GM21737 (cell line): Measurements from ENCODE around the gene AGPAT2.

Experiments
- ATAC-seq: cut with Tn5 transposase; IDR thresholded peaks from one replicate; pipeline ENCODE4 v1.9.1; 2021; ENCODE audit warnings: mild to moderate bottlenecking, moderate library complexity; ENCODE audit not compliant: unreplicated experiment

Gene AGPAT2

DNA sequence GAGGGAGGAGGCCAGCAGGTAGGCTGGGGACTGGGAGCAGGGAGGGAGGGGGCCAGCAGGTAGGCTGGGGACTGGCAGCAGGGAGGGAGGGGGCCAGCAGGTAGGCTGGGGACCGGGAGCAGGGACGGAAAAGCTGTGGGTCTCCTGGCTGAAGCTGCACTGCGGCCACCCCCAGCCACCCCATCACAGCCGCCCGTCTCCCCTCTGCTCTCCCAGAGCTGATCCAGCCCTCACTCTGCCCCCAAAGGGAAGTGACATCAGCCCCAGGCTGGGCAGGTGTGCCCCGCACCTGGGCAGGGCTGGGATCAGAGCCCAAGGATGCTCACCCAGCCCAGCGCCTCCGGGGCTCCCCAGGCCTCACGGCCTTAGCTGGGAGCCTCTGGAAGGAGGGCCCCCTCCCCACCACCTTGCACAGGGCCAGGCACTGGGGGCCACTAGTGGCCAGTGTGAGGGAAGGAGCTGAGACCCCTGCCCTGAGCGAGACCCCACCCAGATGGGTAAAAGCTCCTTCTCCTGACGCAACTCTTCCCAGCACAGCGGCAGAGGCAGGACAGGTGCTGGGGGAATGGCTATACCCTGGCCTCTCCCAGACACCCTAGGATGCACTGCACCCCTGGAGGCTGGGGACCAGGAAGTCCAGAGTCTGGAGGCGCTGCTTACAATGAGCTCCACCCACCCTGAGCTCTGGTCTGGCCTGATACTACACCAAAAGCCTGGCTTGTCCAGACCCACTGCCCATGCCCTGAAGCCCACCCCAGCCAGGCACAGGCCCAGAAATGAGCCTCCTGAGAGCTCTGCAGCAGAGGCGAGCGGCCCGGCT is 11.6 kb downstream of the AGPAT2 start:
- ATAC-seq: no peak

DNA sequence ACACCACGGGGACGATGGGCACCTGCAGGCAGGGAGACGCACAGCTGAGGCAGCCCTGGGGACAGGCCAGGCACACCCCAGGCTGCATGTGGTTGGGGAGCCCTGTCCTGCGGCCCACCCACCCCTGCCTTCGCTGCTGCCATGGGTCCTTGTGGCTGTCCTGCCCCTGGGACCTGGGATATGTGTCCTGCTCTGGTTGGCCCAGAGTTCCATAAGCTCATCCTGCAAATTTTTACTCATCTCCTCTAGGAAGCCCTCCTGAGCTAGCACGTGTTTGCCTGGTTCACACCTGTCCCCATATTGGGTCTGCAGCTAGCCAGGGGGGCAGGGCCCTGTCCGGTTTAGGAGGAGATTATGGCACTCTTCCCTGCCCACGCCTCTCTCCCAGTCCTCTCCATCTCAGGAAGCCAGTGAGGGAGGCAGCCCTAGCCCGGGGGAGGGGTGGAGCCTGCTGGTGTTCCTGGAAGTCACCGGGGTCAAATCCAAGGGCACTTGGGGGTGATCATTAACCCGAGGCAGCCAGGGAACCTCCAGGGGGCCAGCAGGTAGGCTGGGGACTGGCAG is 12.4 kb downstream of the AGPAT2 start:
- no peak for ATAC-seq

DNA sequence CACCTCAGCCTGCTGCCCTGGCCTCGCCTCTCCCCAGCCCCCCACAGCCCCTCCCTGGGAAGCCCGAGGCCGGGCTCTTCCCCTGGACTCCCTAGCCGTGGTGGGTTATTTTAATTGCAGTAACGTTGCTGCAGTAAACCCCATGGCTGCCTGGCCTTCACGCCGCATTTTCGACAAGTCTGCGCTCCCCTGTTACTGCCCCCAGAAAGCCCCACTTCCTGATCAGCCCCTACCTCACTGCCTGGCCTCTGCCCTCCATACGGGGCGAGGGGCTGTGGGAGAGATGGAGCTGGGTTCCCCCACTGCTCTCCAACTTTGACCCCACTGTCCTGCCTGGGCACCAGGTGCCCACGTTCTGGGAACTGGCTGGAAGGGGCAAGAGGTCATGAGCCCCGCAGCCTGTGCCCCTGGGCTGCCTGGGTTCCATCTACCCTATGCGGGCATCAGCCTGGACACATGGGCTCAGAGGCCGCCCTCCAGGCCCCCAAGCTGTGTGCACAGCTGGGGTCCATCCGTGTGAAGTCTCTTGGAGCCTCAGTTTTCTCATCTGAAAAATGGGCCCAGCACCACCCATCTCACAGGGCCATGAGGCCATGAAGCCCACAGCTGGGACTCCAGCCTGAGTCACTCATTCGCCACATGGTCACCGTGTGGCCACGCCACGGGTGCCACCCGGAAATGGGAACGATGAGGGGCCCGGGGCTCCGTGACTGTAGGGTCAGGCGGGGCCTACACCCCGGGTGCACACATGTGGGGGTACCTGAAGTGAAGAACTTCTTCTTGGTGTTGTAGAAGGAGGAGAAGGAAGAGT is 13.1 kb downstream of the AGPAT2 start:
- no peak for ATAC-seq

DNA sequence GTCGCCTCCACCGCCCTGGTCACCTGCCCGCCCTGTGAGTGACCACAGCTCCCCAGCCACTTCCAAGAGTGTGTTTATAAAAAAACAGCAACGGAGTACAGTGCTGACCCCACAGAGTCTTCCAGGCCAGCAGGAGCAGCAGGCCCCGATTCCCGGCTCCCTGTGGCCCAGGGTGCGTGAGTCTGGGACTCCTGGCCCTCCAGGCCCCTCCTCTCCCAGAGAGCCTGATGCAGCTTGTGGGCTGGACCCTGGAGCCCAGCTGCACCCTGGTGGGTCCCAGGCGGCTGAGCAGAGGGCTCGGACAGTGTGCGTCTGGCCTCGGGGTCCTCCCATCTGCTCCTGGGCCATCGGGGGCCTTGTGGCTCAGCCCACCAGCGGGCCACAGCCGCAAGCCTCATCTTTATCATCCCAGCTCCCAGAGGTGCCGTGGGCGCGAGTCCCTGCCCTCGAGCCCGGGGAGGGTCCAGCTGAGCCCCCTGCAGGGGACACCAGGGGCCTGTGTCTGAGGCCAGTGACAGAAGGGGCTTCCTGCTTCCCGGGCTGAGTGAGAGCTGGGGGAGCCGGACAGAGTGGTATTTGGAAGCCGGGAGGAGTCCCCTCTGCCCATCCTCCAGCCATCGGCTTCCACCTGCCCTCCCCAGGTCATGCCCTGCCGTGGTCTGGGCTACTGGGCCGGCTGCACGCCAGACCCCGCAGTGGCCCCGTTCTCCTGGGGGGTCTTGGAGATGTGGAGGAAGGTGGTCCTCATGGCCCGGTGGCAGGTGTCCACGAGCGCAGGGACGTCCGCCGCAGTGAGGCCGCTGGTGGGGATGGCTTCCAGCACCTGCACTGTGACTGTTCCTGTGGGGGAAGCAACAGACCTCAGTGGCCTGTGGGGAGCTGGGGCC is 13.9 kb downstream of the AGPAT2 start:
- no peak for ATAC-seq

DNA sequence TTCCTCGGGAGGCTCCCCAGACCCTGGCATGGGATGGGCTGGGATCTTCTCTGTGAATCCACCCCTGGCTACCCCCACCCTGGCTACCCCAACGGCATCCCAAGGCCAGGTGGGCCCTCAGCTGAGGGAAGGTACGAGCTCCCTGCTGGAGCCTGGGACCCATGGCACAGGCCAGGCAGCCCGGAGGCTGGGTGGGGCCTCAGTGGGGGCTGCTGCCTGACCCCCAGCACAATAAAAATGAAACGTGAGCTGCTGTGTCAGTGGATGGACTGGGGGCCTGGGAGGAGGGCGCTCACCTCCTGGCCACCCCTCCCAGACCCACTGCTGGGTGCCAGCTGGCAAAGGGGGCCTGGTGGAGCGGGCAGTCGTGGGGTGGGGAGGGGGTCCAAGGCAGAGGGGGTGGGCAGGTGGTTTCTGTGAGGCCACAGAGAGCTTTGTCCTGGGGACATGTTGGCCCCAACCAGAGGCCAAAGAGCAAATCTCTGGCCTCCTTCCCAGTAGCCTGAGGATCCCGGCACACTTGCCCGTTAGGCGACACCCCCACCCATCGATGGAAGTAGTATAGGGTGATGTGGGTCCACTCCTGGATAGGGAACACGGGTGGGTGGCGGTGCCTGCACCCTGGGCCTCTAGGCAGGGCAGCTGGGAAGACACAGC is 14.7 kb downstream of the AGPAT2 start:
- ATAC-seq: no peak

DNA sequence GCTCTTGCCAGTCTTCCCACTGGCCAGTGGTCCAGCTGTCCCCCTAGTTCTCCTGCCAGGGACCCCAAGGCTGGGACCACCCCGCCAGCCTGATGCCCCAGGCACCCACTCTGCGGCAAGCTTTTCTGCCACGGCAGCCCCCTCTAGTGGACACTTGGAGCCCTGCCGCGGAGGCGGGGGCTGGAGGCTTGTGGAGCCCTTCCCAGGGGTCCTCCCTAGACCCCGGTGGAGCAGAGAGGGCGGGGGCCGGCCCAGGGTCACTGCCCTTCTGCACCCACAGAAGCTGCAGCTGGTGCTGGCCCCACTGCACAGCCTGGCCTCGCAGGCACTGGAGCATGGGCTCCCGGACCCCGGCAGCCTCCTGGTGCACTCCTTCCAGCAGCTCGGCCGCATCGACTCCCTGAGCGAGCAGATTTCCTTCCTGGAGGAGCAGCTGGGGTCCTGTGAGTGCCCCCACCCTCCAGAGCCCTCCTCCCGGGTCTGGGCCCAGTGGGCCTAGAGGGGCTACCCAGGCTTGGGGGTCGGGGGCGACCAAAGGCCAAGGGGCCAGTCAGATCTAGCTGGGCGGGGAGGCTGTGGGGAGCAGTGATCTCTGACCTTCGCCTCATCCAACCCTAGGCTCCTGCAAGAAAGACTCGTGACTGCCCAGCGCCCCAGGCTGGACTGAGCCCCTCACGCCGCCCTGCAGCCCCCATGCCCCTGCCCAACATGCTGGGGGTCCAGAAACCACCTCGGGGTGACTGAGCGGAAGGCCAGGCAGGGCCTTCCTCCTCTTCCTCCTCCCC is 15.4 kb downstream of the AGPAT2 start:
- ATAC-seq: no peak

DNA sequence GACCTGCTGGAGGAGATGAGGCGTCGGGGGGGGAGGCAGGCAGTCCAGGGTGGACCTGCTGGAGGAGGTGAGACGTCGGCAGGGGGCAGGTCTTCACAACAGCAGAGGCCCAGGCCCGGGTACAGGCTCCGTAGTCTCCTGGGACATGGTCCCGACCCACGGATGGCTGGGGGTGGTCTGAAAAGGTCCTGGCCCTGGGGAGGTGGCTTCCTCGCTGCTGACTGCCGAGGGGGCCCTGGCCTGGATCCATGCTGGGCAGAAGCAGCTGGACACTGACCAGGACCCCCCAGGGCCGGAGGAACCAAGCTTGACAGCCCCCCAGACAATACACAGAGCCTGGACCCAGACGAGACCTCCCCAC is 16.0 kb downstream of the AGPAT2 start:
- ATAC-seq: no peak

DNA sequence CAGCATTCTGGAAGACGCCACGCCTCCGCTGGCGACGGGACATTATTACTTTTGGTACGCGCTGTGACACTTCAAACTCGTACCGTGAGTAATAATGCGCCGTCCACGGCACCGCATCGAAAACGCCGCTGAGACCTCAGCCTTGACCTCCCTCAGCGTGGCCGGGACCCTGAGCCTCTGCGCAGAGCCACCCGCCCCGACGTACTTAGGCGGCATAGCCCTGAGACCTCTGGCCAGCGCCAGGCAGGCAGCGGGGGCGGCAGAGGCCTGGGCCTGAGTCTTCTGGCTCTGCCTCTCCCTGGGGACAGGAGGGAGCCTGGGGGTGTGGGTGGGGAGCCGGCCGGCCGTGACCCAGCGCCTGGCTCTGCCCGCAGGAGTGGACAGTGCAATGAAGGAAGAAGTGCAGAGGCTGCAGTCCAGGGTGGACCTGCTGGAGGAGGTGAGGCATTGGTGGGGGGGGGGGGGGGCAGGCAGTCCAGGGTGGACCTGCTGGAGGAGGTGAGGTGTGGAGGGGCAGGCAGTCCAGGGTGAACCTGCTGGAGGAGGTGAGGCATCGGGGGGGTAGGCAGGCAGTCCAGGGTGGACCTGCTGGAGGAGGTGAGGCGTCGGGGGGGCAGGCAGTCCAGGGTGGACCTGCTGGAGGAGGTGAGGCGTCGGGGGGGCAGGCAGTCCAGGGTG is 16.5 kb downstream of the AGPAT2 start:
- ATAC-seq: no peak

DNA sequence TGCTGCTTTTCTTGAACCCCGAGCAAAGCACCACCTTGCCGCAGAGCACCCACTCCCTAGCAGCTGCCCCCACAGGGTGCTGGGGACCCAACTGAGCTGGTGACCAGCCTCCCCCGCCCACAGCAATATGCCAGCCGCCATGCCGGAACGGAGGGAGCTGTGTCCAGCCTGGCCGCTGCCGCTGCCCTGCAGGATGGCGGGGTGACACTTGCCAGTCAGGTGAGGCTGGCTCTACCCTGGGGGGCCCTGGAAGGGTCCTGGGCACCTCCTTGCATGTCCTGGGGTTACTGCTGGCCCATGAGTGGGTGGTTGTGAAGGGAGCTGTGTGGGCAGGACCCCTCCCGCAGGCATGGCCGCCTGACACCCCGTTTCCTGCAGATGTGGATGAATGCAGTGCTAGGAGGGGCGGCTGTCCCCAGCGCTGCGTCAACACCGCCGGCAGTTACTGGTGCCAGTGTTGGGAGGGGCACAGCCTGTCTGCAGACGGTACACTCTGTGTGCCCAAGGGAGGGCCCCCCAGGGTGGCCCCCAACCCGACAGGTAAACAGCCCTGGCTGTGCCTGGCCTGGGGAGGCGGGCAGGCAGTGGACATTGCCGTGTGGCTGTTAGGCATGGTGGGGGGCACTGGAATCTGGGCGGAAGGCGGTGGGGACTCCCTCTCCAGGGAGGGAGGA is 17.3 kb downstream of the AGPAT2 start:
- ATAC-seq: no peak

DNA sequence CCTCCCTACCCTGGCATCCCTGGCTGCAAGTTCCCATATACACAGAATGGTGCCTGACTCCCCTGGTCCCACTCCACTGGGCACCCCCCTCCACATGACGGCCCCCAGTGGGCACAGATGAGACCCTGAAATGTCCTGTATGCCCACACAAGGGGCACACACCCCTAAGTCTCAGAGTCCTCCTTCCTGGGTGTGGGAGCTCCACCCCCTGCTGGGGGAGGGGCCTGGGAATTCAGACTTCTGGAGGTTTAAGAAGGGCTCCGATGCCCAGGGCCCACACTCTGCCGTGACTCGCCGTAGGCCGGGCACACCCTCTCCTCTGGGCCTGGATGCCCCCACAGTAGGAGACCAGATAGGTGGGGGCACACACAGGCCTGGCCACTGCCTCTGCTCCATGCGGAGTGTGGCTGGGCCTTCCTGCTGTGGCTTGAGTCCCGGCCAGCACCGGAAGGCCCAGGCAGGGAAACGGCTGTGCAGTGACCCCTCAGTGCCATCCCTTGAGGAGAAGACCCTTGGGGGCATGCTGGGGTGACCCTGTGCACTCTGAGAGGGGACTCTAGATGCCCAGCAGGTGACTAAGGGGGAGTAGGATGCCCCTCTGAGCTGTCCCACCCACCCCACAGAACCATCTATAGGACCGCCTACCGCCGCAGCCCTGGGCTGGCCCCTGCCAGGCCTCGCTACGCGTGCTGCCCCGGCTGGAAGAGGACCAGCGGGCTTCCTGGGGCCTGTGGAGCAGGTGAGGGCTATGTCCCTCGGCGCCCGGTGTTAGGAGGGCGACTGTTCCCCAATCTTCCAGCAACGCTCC is 18.1 kb downstream of the AGPAT2 start:
- no peak for ATAC-seq

DNA sequence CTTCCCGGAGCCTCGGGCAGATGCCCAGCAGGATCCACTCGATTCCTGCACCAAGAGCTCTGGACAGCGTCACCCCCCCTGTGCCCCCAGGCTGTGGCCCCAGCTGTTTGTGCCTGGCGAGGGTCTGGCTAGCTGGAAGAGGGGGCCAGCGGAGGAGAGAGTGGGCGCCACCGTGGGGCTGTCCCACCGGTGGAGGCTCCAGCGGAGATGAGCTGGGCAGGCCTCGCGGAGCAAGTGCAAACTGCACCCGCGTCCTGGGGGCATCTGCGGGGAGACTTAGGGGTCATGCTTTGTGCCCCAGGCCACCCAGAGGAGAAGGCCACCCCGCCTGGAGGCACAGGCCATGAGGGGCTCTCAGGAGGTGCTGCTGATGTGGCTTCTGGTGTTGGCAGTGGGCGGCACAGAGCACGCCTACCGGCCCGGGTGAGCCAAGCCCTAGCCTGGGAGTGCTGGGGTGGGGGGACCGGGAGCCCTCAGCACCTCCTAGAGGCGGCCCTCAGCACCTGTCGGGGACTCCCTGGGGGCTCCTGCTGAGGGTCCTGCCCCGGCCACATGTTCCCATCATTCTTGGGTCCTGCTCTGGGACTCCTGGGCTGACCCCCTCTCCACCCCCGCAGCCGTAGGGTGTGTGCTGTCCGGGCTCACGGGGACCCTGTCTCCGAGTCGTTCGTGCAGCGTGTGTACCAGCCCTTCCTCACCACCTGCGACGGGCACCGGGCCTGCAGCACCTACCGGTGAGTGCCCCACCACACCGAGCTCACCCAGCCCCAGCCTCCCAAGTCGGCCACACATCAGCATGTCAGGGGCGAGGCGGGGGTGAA is 19.1 kb downstream of the AGPAT2 start:
- ATAC-seq: no peak

DNA sequence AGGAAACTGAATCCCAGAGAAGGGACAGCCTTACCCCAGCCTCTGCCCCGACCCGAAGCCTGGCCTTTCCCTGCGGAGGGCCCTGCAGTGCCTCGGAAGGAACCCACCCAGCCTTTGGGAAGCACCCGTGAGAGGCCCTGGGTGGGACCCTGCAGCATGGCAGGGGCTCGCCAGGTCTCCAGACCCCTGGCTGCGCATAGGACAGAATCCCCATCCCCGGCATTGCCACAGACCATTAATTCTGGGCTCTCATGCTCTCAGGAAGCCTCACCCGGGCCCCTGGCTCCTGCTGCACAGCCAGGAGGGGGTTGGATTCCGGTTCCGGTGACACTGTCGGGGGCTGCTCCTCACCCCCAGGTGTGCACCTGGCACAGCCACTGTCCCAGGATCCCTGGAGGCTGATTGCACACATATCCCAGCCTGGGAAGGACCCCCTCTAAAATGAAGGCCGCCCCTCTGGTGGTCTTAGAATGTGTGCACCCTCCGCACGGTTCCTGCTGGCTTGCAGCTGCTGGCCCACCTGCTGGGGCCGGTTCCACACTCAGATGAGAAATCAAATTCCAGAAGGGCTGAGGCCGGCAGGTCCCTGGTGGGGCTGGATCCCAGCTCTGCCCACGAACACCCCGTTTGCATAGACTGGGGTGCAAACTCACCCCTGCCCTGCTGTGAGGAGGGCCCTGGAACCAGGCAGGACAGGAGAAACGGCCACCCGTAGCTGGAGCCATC is 19.9 kb downstream of the AGPAT2 start:
- no peak for ATAC-seq

DNA sequence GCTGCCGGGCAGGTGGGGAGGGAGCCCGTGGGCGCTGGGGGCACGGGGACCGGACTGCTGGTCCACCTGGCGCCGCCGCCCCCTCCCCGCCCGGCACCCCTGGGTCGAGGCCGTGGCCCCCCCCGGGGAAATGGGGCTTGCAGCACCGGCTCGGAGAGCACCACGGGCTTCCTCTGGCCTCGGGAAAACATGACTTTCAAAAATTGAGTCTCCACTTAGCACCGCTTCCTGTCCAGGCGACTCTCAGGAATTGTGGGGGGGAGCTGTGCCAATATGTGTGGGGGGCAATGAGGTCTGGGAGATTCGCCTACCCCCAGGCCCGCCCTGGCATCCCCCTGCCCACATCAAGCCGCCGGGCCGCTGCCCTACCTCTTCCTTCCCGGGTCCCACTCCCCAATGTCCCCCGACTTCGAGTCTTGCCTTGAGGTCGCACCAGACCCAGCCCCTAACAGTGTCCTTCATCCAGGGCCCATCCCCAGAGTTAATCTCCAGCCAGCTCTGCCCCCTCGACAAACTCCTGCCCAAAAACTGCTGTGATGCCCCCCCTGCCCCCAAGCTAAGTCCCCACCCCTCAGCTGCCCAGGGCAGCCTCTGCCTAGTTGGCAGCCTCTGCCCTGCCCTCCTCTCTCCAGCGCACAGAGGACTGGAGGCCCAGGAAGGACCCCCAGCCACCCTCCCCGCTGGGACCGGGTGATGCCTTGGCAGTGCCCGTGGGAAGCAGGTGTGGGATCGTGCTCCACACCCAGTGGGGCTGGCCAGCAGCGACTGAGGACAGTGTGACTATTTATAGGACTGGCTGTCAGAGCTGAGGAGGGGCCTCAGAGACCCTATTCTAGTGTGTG is 20.7 kb downstream of the AGPAT2 start:
- no peak for ATAC-seq

DNA sequence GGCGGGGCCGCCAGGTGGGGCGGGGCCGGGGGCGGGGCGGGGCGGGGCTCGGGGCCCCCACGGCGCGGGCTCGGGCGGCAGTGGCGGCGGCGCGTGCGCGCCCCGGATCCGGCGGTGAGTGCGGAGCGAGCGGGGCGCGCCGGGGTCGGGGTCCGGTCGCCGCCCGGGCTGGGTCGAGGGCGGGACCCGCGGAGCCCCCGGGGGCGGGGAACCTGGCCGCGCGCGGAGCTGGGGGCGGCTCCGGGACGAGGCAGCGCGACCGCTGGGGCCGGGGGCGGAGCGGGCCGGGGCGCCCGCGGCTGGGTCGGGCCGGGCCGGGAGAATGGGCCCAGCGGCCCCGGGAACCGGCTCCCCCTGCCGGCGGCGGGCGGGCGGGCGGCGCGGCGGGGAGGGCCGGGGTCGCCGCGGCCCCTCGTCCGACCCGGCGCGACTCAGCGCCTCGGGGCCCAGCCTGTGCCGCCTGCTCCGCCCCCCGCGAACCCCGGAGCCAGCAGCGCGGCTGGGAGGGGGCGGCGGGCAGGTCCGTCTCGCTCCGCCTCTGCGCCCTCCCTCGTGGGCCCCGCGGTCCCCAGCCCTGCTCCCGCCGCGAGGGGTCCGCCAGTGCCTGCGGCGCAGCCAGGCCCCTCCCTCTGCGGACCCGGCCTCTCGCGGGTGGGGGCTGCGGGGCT is 21.4 kb downstream of the AGPAT2 start:
- ATAC-seq: no peak
